ENCODE measurements around the gene CDH23. TPM values are rescaled to one million over a fixed set of nuclear protein-coding genes. Genes with fewer than 3 reads are reported as not detected.

The CDH23 gene
- polyA plus RNA-seq, 1 experiment: 0.01 TPM

DNA sequence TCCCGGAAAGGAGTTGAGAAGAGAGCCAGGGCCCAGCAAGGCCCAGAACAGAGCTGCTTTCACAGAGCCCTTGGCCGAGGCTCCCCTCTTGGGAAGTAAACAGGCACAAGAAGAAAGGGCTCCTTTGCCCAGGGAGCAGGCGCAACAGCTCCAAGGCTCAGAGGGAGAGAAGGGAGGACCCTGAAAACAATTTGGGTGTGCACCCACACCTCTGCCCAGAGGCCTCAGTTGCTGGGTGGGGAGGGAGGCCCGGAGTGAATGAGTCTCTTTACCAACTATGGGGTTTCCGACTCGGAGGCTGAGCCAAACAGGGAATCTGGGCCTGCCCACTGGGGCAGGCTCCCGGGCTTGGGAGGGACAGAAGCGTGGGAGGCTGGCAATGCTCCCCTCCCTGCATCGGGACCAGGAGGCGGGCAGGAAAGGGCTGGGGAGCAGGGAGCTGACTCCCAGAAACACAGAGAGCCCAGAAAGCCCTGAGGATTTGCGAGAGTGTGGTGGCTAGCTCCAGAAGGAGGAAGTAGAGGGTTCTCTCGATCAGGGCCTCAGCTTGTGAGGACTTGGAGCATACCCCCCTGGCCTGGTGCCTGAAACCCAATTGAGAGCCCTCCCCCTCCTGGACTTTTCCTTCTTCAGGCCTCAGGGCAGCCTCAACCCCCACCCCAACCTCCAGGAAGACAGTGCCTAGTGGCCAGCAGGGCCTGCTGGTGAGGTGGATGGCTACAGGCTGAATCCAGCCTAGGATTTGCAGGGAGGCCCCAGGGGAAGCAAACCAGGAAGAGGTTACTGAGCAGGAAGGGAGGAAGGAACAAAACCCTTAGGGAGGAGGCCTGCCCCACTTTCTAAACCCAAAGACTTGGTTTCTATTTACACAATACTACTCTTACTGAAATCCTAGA lies 316.7 kb downstream of the CDH23 start:
- POLR2A ChIA-PET: interaction anchor here (0.6 to 1.9 kb wide), 4 partner anchors 46 to 158 kb away, joined by 3 to 7 read pairs (median 5); no protein-coding TSS in a partner anchor
- TF ChIP-seq, protein P1, sequence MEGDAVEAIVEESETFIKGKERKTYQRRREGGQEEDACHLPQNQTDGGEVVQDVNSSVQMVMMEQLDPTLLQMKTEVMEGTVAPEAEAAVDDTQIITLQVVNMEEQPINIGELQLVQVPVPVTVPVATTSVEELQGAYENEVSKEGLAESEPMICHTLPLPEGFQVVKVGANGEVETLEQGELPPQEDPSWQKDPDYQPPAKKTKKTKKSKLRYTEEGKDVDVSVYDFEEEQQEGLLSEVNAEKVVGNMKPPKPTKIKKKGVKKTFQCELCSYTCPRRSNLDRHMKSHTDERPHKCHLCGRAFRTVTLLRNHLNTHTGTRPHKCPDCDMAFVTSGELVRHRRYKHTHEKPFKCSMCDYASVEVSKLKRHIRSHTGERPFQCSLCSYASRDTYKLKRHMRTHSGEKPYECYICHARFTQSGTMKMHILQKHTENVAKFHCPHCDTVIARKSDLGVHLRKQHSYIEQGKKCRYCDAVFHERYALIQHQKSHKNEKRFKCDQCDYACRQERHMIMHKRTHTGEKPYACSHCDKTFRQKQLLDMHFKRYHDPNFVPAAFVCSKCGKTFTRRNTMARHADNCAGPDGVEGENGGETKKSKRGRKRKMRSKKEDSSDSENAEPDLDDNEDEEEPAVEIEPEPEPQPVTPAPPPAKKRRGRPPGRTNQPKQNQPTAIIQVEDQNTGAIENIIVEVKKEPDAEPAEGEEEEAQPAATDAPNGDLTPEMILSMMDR (IDR thresholded peaks at IDR 0.05; ENCODE audit: low read depth, low read length): peak; percentile 43
- H3K4me3 ChIP-seq (ENCODE audit: low read depth, low read length): no peak overlapping the region
- no peaks in the 10 kb centered on the region; the same call in 1 of the 2 replicates for H3K9me3 ChIP-seq (ENCODE audit: control insufficient read depth, insufficient read depth, low read length)
- H3K27ac ChIP-seq (ENCODE audit: low read depth, low read length): peak overlapping the region; percentile 86
- DNase-seq (ENCODE audit: low read depth, low spot score): peak; percentile 55
- peaks cover 3% of the 10 kb centered on the region for H3K27me3 ChIP-seq (ENCODE audit: control insufficient read depth, insufficient read depth, low read length)
- CTCF ChIA-PET: interaction anchor here (0.9 to 1.4 kb wide), 4 partner anchors 16 to 104 kb away, joined by 3 to 8 read pairs (median 5); partner anchors contain the start of gene VSIR

DNA sequence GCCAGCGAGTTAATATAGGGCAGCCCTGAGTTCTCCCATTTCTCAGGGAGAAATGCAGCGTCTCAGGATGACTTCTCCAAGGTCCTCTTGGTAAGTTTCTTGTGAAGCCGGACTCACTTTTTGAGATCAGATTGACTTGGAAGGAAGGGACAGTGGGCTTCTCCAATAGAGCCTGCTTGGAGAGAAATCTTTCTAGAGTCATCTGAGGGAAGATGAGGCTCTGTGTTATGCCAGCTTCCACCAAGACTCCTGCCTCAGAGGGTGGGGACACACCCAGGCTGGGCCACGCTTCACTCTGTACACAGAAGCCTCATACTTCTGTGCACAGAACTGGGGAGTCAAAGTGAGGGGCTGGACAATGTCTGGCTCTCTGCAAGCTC lies 317.3 kb downstream of the CDH23 start:
- H3K27me3 ChIP-seq (ENCODE audit: control insufficient read depth, insufficient read depth, low read length): no peaks in the 10 kb centered on the region
- no peak overlapping the region for H3K4me3 ChIP-seq (ENCODE audit: low read depth, low read length)
- no peak for DNase-seq (ENCODE audit: low read depth, low spot score)
- TF ChIP-seq, protein P1 (IDR thresholded peaks at IDR 0.05; ENCODE audit: low read depth, low read length): no peak
- no peaks in the 10 kb centered on the region for H3K9me3 ChIP-seq (ENCODE audit: control insufficient read depth, insufficient read depth, low read length)
- peak overlapping the region; percentile 86 for H3K27ac ChIP-seq (ENCODE audit: low read depth, low read length)
- CTCF ChIA-PET: interaction anchor here (1.2 to 1.4 kb wide), 2 partner anchors 17 to 105 kb away, joined by 3 to 6 read pairs; no protein-coding TSS in a partner anchor
- POLR2A ChIA-PET: interaction anchor here (1.3 to 1.9 kb wide), 3 partner anchors 45 to 58 kb away, joined by 3 to 7 read pairs (median 5); no protein-coding TSS in a partner anchor

DNA sequence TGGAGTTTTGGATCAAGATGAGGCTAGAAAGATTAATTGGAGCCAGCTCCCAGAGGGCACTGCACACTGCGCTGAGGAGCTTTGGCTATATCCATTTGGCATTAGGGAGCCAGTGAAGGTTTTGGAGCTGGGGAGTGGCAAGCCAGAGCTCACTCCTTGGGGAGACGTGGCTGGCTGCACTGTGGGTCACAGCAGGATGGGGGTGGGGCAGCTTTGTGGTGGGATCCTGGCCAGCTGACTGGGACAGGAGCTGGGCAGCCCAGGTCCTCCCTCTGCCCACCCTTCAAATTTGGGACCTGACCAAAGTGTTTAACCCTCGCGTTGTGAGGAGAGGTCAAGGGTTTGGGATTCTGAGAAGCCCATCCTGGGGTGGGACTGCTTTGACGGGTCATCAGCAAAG lies 317.9 kb downstream of the CDH23 start:
- POLR2A ChIA-PET: no interaction called here
- TF ChIP-seq, protein P1 (IDR thresholded peaks at IDR 0.05; ENCODE audit: low read depth, low read length): no peak
- CTCF ChIA-PET: interaction anchor here (1.2 to 1.4 kb wide), 2 partner anchors 18 to 106 kb away, joined by 3 to 6 read pairs; no protein-coding TSS in a partner anchor

DNA sequence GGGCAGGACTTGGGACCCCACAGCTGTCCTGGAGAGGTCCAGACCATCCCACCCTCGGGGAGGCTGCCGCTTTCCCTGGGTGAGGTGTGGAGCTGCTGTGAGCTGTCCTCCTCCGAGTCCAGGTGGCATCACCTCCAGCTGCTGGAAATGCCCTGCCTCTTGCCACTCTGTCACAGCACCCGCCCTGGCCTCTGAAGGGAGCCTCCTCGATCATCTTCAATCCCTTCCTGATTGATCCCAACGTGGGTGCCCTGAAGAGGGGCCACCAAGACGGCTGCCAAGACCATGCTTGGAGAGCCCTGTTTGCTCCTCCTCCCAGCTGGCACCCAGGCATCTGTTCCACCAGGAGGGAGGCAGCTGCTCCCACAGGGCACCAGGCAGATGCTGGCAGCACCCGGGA lies 318.3 kb downstream of the CDH23 start:
- CTCF ChIA-PET: interaction anchor here (1.4 kb wide), 1 partner anchor 106 kb away, joined by 3 read pairs; no protein-coding TSS in a partner anchor
- H3K4me3 ChIP-seq (ENCODE audit: low read depth, low read length): no peak overlapping the region
- DNase-seq (ENCODE audit: low read depth, low spot score): no peak
- no peak overlapping the region for H3K27ac ChIP-seq (ENCODE audit: low read depth, low read length)
- POLR2A ChIA-PET: no interaction called here
- H3K27me3 ChIP-seq (ENCODE audit: control insufficient read depth, insufficient read depth, low read length): peaks cover 3% of the 10 kb centered on the region
- TF ChIP-seq, protein P1 (IDR thresholded peaks at IDR 0.05; ENCODE audit: low read depth, low read length): no peak
- H3K9me3 ChIP-seq (ENCODE audit: control insufficient read depth, insufficient read depth, low read length): no peaks in the 10 kb centered on the region; the same call in 1 of the 2 replicates

More for the DNA sequence above, 317.9 kb downstream of the CDH23 start:
- DNase-seq (ENCODE audit: low read depth, low spot score): no peak
- Histone ChIP-seq H3K27ac (ENCODE audit: low read depth, low read length) (peak overlapping the region; percentile 86), H3K27me3 (ENCODE audit: control insufficient read depth, insufficient read depth, low read length) (no peaks in the 10 kb centered on the region), H3K9me3 (ENCODE audit: control insufficient read depth, insufficient read depth, low read length) (no peaks in the 10 kb centered on the region), H3K4me3 (ENCODE audit: low read depth, low read length) (no peak overlapping the region)

DNA sequence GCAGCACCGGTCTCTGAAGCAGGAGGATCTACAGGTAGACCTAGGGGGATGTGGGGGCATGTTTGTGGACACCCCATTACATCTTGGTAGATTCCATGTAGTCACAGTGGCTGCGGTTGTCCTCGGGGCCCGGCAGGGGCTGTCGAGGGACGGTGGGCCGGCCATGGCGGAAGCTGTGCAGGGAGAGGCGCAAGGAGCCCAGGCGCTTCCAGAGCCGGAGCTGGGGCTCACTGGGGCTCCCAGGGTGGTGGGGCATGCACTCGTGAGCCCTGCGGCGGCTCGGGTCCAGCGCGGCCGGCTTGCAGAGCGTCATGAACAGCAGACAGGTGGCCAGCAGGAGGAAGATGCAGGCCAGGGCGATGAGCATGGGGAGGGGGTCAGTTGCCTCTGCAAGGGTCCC lies 319.1 kb downstream of the CDH23 start:
- Histone ChIP-seq H3K4me3 (ENCODE audit: low read depth, low read length) (no peak overlapping the region), H3K27me3 (ENCODE audit: control insufficient read depth, insufficient read depth, low read length) (peaks cover 8% of the 10 kb centered on the region), H3K27ac (ENCODE audit: low read depth, low read length) (no peak overlapping the region), H3K9me3 (ENCODE audit: control insufficient read depth, insufficient read depth, low read length) (no peaks in the 10 kb centered on the region; the same call in 1 of the 2 replicates)
- TF ChIP-seq, protein P1 (IDR thresholded peaks at IDR 0.05; ENCODE audit: low read depth, low read length): no peak
- DNase-seq (ENCODE audit: low read depth, low spot score): no peak
- ChIA-PET POLR2A (no interaction called here), CTCF (no interaction called here)
